Stimulated activated CD4-positive, alpha-beta T cell treated with anti-CD3 and anti-CD28 coated beads, Interleukin-15, amount 100 ng/mL, for 48 hours (primary cell): Measurements from ENCODE around the gene AHSP.
A peak's percentile ranks its signal among the peaks of the same experiment; 100 is the strongest.
"Not testable (repeated sequence)": the region's sequence is repeated elsewhere in the genome, so short reads cannot be mapped to it uniquely, and the experiment has no call there.

ENCODE experiments used
- DNase-seq, 2 donors: peaks; one replicate each; pipeline ENCODE4 v3.0.0-alpha.2; 2020; ENCODE audit warnings: low read depth in 2 of 2

The AHSP gene

DNA sequence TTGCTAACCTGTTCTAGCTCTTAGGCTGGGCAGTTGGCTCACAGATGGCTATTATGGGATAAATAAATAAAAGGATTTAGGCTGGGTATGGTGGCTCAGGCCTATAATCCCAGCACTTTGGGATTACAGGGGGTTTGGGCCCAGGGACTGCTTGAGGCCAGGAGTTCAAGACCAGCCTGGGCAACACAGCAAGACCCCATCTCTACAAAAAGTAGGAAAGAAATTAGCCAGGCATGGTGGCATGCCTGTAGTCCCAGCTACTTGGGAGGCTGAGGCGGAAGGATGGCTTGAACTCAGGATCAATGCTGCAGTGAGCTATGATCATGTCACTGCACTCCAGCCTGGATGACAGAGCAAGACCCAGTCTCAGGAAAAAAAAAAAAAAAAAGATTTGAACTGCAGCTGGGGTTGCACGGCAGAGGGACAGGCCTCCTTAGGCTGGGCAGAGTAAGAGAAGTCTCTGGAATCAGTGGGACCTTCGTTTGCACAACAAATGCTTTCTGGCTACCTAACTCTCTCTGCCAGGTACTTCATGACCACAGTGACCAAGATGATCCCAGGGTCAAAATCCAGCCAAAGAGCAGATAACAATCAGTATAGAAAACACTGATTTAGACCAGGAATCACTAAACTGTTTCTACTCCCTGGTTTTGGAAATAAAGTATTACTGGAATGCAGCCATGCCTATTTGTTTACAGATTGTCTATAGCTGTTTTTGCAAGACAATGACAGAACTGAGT, 26.3 kb upstream of the AHSP start:
- no peak for DNase-seq

DNA sequence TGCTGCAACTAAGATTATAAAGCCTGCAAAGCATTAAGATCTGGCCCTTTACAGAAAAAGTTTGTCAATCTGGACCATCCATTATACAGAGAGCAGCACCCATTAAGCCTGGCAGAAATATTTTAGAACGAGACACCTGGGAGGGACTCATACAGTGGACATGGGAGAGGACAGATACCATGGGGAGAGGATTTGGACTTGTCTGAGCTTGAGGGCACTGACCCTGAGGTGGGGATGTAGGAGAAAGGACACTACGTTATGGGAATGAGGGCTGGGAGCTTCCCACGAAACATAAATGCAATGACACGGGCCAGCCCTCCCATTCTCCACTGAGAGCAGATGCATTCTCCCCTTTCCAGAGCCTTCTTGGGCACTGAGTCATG, 25.7 kb upstream of the AHSP start:
- DNase-seq = no peak

DNA sequence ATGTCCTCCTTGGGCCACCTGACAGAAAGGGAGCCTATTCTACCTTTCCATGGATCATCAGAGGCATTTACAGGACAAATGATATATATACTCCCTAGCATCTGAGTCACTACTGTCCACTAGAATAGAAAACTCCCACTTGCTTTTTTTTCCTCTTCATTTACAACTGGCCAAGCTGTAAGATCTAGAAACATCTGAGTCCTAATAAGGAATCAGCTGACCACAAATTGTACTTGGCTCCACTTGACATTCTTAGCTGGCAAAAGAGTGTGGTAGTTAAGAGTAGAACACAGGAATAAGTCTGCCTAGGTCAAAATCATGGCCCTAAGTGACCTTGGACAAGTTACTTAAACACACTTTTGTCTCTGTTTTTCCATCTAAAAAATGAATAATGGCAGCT, 24.7 kb upstream of the AHSP start:
- no peak for DNase-seq

DNA sequence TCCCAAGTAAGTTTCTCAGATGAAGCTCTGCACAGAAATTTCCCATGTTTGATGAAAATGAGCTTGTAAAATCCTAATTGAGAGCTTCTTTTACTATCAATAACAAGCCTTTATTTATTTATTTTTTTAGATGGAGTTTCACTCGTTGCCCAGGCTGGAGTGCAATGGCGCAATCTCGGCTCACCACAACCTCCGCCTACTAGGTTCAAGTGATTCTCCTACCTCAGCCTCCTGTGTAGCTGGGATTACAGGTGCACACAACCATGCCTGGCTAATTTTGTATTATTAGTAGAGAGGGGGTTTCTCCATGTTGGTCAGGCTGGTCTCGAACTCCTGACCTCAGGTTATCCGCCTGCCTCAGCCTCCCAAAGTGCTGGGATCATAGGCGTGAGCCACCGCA, 24.1 kb upstream of the AHSP start:
- DNase-seq = not testable (repeated sequence)

DNA sequence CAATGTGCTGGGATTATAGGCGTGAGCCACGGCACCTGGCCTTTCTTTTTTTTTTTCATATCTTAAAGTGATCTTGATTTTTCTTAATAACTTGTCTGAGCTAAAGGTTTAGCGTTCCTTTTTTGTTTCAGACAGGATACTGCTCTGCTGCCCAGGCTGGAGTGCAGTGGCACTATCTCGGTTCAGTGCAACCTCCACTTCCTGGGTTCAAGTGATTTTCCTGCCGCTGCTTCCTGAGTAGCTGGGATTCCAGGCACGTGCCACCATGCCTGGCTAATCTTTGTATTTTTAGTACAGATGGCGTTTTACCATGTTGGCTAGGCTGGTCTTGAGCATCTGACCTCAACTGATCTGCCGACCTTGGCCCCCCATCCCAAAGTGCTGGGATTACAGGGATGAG, 23.5 kb upstream of the AHSP start:
- DNase-seq = no peak

DNA sequence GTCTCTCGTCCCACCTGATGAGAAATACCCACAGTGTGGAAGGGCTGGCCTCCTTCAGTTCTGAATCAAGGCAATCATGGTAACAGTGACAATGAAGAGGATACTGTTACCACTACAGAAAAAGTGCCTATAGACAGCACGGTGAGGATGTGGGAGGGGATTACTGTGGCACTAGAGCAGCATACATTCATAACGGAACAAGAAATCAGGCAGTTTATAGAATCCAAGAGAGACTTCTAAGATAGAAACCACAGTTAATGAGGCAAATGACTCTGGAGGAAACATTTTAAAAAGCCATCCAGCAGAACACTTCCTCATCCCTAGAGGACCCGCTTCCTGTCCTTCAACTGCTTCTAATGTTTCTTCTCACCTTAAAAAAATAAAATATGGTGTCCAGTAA, 22.2 kb upstream of the AHSP start:
- DNase-seq = peak in 1 of 2 donors; percentile 18

DNA sequence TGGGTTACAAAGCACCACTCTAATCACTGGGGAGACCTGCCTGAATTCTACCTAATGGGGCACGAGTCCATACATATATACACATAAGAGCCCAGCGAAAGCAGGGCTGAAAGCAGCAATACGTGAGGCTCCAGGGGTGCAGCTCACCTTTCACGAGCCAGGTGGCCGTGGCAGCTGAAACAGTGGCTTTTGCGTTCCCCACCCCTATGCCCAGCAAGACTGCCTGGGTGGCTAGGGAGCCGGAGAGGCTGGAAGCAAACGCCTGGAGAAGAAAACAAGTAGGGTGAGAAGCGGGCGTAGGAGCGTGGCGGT, 20.1 kb upstream of the AHSP start:
- DNase-seq = no peak

DNA sequence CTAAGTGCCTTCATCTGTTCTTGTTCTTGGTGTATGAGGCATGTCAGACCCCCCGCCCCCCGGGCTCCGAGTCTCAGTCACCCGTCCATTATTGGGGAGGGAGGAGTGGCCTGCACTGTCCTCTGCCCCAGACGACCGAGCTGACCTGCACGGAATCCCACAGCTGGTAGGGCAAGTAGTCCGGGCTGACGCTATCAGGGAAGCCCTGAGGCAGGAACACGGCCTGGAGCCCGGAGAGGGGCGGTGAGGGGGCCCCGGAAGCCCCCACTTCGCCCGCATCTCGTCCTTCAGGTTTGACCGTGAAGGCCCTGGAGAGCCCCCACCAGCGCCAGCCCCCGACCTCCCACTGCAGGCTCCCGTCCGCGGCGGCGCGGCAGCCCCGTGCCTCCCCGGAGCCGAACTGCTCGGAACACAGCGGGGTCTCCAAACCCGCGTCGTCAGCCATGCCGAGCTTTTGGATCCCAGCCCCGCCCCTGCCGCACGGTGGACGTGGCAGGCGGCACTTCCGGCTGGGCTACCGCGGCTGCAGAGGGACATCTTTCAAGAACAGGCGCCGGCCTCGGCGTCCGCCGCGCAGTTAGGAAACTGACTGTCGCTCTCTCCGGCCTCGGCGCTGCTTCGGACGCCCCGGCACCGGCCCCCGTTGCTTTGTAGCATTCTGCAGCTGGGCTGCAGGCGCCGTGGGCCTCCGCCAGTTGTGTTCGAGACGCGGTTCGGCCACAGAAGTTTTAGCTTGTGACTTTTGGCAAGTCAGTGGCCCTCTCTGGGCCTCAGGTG, 19.6 kb upstream of the AHSP start, which contains the start of gene RUSF1:
RUSF1 (minus strand) TSS at position 463 of the 777 bp plus-strand sequence; CDS start at position 445, 18 bp downstream.
- DNase-seq = peak; percentile 79 to 81

DNA sequence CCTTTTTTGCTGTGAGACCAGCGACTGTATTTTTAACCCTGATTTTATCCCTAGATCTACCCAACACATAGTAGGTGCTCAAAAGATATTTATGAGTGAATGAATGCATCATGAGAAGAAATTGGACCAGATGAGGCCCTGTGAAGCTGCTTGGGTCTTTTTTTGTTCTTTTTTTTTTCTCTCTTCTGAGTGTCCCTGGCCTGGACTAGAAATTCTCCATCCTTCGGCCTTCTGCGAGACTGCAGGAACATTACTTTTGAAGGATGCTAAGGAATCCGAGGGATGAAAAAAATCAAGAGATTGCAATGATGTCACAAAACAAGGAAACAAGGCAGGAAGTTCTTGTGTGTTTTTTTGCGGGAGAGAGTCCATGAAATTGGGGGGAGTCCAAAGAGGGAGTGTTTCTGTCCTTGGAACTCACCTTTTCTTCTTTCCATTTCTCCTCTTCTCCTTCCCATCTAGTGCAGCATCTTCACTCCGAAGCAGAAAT, 18.9 kb upstream of the AHSP start:
- no peak for DNase-seq

DNA sequence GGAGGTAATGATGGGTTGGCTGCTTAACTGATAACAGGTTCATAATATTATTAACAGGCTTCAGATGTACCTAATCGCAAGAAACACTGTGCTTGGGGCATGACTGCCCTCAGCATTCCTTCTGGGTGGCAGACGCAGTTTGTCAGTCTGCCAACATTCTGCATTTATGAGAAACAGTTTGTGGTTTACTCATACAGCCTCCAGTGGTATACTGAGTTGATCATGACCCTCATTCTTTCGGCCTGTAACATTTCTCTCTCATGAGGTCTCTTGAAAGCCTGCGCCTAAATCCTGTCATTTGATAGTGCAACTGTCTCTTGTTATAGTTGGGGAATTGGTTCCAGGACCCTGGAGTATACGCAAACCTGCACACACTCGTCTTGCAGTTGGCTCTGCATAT, 14.6 kb upstream of the AHSP start:
- no peak for DNase-seq

DNA sequence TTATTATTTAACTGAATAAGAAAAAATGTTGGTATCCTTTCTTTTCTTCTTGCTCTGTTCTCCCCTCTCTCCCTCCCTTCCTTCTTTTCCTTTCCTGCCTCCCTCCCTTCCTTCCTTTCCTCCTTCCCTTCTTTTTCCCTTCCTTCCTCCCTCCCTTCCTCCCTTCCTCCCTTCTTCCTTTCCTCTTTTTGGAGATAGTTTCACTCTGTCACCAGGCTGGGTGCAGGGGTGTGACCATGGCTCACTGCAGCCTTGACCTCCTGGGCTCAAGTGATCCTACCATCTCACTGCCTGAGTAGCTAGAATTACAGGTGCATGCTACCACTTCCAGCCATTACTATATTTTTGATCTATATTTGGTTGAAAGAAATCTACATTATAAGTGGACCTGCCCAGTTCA, 13.8 kb upstream of the AHSP start:
- no peak for DNase-seq

DNA sequence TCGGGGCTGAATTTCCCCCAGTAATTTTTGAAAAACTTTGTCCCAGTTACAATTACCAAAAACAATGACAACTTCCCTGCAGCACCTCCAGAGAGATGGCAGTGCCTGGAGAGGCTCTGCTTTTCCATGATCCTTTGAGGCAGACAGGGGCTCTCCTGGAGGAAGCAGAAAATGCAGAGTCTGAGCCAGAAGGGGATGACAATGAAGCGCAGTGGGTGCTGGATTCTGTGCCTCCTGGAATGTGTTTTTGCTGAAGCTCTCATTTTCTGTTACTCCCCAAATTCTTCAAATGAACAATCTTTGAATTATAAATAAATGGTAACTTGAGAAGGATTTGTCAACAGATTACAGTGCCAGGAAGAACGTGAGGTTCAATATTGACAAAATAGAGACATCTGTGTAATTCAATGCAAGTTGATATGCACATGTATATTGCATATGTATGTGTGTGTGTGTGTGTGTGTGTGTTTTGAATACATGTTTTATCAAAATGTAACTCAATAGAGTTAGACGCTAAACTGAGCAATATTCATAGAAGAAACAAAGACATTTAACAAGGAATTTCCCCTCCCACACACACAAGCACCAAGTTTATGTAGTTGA, 9.8 kb upstream of the AHSP start:
- DNase-seq = no peak

DNA sequence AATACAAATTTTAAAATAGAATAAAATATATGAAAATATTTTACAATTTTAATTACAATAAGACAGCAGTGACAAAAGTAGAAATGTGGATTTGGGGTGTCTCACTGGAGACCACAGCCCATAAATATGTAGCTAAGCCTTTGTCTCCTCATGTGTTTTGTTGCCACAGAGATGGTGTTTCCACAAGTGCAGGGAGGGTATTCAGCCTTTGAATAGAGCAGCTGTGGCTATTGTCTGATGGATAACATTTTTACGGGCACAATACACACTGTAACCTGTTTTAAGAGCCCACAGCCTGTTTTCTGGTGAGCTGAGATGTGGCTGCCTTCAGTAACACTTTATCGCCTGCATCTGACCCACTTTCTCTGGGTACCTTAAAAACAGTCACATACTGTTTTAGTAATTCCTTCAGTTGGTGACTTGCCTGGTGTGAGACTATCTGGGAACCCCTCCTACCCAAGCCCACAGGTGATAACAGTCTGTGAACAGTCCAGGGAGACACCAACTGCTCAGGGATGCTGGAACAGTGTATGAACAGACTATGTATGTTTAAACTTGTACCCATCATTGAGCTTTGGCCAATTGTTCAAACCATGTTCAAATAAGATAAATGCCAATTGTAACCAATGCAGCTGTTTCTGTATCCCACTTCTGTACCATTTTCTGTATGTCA, 7.8 kb upstream of the AHSP start:
- no peak for DNase-seq

DNA sequence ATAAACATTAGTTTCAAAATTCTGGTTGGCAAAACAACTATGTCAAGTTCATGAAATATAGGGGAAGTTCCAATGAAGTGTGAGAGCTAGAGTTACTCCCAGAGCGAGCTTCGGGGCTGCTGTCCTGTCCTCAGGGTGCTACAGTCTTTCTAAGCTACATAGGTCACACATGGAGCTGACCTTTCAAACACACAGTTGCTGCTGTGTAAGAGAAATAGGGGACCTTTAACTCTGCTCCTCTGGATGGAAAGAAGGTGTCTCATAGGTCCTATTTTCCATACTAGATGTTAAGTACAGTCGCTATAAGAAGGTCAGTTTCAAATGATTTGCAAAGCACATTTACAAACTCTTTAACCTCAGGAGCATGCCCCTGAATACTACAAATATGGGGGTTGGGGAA, 6.3 kb upstream of the AHSP start:
- no peak for DNase-seq

DNA sequence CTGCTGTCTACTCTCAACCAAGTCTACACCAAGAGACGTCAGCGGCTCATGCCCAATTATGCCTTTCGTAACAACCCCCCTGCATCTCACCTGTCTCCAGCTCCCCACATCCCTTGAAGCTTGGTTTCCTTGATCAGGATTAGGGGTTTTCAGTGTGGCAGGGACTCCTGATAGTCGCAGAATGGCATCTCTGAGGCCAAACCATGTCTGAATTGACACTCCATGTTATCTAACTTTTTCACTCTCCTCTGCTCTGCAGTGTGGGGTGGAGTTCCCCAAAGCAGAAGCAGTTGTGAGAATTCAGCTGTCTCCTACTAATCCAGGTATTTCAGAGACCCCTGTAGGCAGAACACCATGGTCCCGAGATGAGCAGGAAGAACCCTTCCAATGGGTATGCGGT, 5.6 kb upstream of the AHSP start:
- DNase-seq = no peak

DNA sequence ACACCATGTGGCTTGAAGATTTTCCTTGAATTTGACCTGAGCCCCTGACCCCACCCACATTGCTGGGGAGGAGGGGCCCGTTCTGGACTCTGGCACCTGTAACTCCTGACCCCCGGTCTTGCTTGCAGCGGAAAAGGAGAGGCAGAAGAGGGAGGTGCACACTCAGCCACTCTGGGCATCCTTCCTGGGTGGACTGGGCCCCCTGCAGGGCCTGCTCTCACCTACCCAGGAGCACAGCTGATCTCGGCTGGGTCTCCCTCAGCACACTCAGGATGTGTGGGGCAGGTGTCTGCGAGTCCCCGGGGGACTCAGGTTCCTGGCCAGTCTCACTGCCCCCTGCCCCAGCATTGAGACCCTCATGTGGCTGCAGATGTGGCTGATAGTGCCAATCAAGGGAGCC, 3.9 kb upstream of the AHSP start:
- DNase-seq = not testable (repeated sequence)

DNA sequence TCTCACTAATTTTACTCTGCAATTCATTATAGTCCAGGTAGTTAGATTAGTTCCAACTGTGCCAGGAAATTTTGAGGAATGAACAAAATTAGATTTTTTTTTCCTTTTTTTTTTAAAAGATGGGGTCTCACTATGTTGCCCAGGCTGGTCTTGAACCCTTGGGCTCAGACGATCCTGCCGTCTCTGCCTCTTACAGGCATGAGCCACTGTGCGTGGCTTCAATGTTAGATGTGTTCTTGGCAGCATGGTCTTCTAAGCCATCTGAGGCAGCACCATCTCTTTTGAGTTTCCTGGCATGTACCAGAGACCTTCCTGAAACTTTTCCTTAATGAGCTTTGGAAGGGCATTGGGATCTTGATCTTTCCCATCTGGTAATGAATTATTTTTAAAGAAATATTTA, 2.6 kb upstream of the AHSP start:
- DNase-seq = no peak

DNA sequence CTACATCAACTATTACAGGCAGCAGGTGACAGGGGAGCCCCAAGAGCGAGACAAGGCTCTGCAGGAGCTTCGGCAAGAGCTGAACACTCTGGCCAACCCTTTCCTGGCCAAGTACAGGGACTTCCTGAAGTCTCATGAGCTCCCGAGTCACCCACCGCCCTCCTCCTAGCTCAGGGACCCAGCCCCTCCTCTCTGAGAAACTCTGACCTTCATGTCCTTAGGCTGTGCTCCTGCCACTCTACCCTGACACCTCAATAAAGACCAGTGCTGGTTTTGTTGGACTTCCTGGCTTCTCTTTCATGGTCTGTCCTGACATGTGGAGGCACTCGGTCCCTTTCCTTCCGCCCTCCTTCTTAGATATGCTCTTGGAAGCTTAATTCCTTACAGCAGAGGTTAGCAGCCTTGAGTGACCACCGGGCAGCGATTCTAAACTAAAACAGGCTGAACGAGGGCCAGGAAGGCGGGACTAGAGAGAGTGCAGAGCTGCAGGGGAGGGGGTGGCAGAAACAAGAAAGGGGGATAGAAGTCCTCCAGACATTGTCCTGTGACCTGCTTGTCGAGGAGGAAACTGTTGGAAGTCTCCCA, 915 bp downstream of the AHSP start:
- DNase-seq = no peak

DNA sequence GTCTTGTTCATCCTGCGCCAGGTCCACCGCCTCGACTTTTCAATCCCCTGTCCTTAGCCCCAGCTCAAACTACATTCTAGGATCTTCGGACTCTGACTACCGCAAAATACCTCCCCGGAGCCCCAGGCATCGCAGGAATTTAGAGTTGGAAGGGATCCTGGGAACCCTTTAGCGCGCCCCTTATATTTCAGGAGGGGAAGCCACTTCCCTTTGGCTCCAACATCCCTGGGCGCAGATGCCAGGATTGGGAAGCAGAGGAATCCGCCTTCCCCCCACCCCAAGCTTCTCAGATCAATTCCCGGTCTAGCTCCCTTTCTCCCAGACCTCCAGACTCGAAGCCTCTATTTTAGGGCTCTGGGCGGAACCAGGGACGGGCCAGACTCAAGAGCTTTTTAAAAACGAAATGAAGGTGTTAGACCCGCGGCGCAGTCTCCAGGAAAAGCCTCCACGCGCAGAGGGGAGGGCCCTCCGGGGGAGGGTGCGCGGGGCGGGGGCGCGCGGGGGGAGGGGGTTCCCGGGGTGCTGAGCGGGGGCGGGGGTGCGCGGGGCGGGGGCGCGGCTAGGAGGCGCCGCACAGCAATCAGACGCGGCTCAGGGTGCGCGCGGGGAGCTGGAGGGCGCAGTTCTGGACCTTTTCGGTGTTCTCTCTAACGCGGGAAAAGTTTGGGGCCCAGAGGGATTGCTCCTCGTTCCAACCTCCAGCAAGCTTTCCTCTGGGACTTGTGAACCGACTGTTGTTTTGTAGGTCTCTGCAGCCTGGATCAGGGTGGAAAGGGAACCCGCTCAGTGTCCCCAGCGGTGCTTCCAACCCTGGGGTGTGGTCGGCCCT, 1.6 kb downstream of the AHSP start:
- DNase-seq = no peak

DNA sequence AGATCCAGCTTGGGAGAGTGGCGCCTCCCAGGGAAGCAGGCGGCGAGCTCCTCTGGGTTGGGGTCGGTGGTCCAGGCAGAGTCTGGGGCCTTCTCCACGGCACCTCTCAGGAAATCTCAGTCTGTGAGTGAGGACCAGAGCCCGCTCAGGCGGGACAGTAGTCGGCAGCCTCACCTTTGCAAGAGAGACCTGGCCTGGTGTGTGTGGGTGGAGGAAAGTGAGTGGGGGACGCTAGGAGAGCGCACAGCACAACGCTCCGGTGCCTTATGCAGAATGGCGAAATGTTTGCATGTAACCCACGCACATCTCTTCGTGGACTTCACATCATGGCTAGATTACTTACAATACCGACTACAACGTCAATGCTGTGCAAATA, 2.2 kb downstream of the AHSP start:
- no peak for DNase-seq

DNA sequence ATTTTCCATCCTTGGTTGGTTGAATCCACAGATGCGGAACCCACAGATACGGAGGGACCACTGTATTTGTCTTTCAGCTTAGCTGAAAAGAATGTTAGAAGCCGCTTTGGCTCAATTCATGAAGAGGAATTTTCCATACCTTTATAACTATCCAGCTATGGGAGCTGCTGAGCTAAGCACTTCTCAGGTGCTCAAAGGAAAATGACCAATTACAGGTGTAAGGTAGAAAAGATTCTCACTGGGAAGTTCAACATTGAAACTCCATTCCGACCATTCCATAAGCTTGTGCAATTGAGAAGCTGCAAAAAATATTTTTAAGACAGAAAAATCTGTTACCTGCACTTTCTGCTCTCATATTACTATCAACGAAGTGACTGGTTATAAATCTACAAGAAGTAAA, 2.7 kb downstream of the AHSP start:
- no peak for DNase-seq
